ENCODE measurements around the gene KIR3DL1.

- no peak for TF ChIP-seq EZH2 (IDR thresholded peaks at IDR 0.05; ENCODE audit: borderline replicate concordance, insufficient read depth, low read depth, low read length, poor library complexity, severe bottlenecking)
- TF ChIP-seq, protein P1, sequence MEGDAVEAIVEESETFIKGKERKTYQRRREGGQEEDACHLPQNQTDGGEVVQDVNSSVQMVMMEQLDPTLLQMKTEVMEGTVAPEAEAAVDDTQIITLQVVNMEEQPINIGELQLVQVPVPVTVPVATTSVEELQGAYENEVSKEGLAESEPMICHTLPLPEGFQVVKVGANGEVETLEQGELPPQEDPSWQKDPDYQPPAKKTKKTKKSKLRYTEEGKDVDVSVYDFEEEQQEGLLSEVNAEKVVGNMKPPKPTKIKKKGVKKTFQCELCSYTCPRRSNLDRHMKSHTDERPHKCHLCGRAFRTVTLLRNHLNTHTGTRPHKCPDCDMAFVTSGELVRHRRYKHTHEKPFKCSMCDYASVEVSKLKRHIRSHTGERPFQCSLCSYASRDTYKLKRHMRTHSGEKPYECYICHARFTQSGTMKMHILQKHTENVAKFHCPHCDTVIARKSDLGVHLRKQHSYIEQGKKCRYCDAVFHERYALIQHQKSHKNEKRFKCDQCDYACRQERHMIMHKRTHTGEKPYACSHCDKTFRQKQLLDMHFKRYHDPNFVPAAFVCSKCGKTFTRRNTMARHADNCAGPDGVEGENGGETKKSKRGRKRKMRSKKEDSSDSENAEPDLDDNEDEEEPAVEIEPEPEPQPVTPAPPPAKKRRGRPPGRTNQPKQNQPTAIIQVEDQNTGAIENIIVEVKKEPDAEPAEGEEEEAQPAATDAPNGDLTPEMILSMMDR (IDR thresholded peaks at IDR 0.05): no peak
Measured at GRCh38 chr19:54877471-54877870, 61.2 kb downstream of the KIR3DL1 start.
